Lower leg skin (tissue), 3 donors: ENCODE results near the gene ADARB1.

Source experiments
- POLR2A ChIP-seq, 2 donors: fragments of 450-650 bp; IDR thresholded peaks; one replicate each; pipeline ENCODE4 v1.6.1; 2016 to 2017; ENCODE audit warnings: antibody characterized with exemption in 2 of 2, mild to moderate bottlenecking in 1 of 2, moderate library complexity in 1 of 2
- TF ChIP-seq, protein P1 (sequence below), 3 donors: fragments of 450-650 bp; IDR thresholded peaks; one replicate each; pipeline ENCODE4 v1.5.1; 2016; ENCODE audit warnings: antibody characterized with exemption in 3 of 3, mild to moderate bottlenecking in 3 of 3, moderate library complexity in 2 of 3

DNA sequence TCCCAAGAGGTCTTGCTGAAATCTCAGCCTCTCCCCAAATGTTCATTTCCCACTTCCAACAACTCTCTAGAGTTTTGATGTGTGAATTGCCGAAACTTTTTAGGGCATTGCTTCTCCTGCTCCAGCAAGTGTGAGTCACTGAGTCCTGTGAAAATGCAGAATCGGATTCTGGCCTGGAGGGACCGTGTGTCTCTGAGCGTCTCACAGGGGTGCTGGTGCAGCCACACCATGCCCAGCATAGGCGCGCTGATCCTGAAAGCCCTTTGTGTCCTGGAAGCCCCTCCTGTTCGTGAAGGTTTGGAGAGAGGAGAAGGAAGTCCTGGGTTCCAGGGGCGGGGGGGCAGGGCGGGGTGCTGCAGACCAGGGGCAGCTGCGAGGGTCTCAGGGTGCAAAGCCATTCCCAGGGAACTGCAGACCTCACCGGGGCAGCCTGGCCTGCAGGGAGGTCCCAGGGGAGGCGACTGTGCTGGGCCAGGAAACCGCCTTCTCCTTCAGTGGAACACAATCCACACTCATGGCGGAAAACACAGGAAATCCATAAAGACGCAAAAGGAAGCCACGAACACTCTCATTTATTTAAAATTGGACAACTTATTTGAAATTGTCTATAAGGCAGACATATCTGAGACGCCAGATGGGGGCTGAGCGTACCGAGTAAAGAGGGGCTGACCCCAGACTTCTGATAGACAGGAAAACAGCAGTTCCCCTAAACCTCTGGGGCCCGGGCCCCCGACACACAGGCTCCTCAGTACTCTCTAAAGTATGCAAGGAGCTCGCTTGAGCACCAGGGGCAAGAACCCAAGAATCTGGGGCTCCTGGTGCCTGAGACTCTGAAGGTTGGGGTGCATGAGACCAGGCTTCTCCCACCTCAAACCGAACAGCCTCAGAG, 43.5 kb upstream of the ADARB1 start:
- TF ChIP-seq, protein P1, sequence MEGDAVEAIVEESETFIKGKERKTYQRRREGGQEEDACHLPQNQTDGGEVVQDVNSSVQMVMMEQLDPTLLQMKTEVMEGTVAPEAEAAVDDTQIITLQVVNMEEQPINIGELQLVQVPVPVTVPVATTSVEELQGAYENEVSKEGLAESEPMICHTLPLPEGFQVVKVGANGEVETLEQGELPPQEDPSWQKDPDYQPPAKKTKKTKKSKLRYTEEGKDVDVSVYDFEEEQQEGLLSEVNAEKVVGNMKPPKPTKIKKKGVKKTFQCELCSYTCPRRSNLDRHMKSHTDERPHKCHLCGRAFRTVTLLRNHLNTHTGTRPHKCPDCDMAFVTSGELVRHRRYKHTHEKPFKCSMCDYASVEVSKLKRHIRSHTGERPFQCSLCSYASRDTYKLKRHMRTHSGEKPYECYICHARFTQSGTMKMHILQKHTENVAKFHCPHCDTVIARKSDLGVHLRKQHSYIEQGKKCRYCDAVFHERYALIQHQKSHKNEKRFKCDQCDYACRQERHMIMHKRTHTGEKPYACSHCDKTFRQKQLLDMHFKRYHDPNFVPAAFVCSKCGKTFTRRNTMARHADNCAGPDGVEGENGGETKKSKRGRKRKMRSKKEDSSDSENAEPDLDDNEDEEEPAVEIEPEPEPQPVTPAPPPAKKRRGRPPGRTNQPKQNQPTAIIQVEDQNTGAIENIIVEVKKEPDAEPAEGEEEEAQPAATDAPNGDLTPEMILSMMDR (IDR thresholded peaks at IDR 0.05), result no peak
- no peak for TF ChIP-seq POLR2A (IDR thresholded peaks at IDR 0.05)
